HG03460 (cell line): Measurements from ENCODE around the gene F5.
"Not testable (repeated sequence)": the region's sequence is repeated elsewhere in the genome, so short reads cannot be mapped to it uniquely, and the experiment has no call there.

ENCODE experiments used
- ATAC-seq: cut with Tn5 transposase; IDR thresholded peaks from one replicate; pipeline ENCODE4 v1.9.1; 2021; ENCODE audit not compliant: unreplicated experiment

F5 gene

GRCh38 chr1:169546087-169546995, 39.9 kb downstream of the F5 start:
- no peak for ATAC-seq

- no peak for ATAC-seq
Observed at GRCh38 chr1:169545472-169545871, 40.8 kb downstream of the F5 start.

GRCh38 chr1:169538998-169539871, 47.0 kb downstream of the F5 start:
- ATAC-seq = no peak

DNA sequence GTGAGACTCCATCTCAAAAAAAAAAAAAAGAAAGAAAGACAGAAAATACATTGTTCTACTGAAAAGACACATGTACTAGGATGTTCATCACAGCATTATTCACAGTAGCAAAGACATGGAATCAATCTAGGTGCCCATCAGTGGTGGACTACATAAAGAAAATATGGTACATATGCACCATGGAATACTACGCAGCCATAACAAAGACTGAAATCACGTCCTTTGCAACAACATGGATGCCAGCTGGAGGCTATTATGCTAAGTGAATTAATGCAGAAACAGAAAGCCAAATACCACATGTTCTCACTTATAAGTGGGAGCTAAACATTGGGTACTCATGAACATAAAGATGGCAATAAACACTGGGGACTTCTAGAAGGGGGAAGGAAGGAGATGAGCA, 51.6 kb downstream of the F5 start:
- no peak for ATAC-seq

GRCh38 chr1:169533528-169534190, 52.6 kb downstream of the F5 start:
- not testable (repeated sequence) for ATAC-seq

DNA sequence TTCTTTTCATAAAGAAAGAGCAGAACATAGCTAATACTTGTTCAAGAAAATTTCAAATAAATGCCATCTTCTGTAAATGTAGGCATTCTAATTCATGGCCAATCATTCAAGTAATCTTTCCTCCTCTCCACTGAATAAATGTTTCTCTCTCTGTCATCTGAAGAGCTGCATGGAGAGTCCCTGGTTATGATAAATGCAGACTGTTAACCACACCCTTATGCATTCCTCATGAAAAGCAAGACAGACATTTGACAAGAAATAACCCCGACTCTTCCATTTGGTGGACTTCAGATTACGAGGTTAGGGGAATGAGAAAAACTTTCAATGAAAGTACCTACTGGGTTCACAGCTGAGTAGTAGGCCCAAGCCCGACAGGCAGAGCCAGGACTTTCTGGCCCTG, 55.8 kb downstream of the F5 start:
- no peak for ATAC-seq

DNA sequence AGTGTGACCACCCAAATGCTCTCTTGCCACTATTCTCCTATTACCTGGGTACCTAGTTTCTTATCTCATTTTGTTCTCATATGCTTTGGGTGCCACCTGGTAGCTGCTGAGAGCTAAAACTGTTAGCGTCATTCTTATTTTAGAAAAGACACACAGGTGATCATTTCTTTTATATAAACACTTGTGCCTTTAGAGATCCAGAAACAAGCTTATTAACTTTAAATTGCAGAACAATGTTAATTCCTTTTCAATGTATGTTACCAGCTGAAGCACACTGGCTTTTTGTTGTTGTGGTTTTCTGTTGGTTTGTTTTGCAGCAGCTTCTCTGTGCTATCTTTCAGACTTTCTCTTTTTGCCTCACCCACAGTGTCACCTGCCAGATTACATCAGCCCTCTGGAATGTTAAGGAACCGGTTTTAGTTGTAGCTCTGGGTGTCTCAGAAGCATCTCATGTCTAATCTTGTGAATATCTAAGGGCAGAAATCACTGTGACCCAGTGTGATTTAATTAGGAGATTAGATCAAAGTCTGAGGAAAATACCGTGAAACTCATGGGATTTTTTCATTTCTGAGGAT, 57.1 kb downstream of the F5 start:
- no peak for ATAC-seq

DNA sequence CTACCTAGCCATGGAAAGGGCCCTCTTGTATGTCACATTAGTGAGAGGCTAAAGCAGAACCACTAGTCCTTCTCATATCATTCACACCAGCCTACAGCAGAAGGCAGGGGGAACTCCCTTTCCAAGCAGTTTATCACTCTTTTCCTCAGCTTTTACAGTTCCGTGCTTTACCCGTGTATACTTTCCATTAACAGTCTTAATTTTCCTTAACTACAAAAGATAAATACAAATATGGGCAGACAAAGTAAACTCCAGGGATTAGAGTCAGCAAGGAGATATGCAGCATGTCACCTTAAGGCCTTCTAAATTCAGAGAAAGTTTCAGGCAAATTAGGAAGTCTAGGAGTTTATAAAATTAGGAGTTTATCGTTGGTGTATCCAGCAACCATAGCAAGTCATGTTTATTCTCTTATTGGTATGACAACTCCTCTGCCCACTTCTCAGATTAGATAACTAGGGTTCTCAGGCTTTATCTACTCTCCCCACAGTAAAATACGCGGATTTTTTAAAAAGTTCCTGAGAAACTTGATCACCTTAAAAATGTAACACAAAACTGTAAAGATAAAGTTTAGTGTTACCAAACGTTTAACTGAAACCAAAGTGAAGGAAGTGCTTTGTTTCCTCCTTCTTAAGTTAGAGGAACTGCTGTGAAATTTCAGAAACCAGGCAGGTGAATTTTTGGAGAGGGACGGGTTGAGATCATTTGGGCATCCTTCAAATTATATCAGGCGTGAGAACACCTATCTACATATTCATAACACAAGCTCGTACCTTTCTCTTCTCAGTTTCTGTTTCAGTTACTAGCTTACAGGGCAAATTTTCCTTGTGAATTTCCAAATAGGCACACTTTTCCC, 57.8 kb downstream of the F5 start:
- no peak for ATAC-seq

- ATAC-seq = no peak
Observed at GRCh38 chr1:169527451-169528214, 58.6 kb downstream of the F5 start.

DNA sequence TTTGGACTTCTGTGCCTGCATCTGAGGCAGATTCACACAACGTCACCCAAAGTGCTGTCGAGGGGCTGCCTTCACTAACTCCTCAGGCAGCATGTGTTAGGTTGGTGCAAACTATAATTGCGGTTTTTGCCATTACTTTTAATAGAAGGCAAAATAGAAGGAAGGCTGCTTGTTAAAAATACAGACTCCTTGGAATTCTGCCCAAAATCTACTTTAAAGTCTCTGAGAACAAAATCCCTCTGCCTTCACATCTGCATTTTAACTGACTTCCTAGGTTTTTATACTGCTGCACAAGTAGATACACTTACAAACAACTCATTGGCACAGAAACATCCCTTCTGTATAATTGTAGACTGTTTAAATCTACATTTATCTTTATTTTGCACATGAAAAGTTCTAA, 59.3 kb downstream of the F5 start:
- ATAC-seq = no peak

- ATAC-seq = no peak
Observed at GRCh38 chr1:169526120-169526832, 60.0 kb downstream of the F5 start.

GRCh38 chr1:169525391-169525790, 60.9 kb downstream of the F5 start:
- ATAC-seq = no peak

DNA sequence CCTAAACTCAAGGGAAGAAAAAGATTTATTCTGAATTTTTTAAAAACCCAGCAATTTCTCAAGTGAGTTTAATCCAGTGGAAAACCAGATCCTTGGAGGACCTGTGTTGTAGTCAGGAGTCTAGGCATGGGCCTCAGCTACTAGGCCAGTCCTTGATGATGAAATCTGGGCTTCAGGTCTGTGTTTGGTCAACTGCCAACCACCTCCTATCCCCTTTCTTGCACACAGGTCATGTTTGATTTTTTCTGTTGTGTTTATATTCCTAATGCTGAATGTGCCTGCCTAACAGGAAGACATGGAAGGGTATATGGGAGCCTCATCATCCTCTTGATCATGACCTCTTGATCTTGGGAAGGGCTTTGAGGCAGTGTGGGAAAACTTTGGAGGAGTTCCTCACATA, 62.4 kb downstream of the F5 start:
- no peak for ATAC-seq

DNA sequence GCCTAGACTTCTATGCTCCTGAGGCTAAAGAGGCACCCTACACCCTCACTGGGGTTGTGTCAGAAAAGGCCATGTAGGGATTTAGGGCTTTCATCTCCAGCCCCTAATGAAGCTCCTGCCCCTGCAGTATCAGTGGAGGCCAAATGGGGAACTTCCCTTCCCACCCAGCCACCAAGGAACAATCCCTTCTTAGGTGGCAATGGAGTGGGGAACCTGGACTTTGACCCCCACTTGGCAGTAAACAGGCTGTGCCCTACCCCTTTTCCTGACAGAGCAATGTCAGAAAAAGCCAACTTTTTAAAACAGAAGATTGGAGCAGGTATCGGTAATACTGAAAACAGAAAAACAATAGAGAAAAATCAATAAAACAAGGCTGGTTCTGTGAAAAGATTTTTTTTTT, 65.1 kb downstream of the F5 start:
- ATAC-seq = no peak

- no peak for ATAC-seq
Observed at GRCh38 chr1:169517558-169518186, 68.6 kb downstream of the F5 start.

DNA sequence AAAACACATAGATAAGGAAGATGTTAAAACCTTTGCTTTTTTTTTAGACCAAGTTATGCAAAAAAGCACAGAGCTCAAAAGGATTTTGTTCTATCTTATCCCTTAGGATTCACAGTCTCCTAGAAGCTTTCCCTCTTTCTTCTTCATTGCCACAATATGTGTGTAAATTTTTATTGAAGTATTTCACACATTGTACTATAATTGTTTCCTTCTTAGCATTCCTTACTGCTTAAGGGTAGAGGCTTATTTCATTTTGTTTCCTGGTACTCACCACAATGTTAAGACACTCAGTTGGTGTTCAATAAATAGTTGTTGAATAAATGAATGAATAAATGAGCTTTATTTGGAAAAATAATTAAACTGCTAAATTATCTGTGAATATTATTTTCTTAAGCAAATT, 70.6 kb downstream of the F5 start:
- no peak for ATAC-seq

DNA sequence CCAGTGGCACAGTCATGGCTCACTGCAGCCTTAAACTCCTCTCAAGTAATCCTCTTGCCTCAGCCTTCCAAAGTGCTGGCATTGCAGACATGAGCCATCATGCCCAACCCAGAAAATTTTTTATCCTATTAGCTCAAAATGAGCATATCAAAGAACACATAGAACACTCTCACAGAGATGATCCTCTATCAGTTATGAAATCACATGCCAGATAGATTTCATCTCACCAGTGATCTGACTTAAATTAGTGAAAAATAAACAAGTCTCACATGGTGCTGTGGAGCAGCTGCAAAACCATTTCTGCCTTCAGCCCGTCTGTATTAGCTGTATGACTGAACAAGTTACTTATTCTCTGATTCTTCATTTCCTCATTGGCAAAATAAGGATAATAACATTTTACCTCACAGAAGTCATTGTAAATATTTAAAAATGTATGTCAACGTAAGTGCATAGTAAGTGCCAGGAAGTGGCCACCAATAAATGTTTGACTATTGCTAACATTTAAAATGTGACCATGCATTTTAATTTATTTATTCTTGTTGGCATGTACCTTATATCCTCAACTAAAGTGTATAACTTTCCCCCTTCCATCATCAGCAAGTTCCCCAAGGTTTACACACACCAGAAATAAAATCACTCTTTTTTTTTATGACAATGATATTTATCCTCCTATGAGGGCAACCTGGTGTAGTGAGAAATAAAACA, 71.6 kb downstream of the F5 start:
- no peak for ATAC-seq

- ATAC-seq = no peak
Observed at GRCh38 chr1:169513208-169513607, 73.1 kb downstream of the F5 start.
